BLaER1 (cell line): ENCODE data around the gene KRTAP5-9.

Experiments used
- H3K27ac ChIP-seq: shearing (Covaris generic); formaldehyde crosslinking; 2 replicates; pipeline ENCODE4 v1.8.1; 2022
- H3K27me3 ChIP-seq: shearing (Covaris generic); formaldehyde crosslinking; 2 replicates; pipeline ENCODE4 v1.8.1; 2022
- H3K36me3 ChIP-seq: shearing (Covaris generic); formaldehyde crosslinking; 2 replicates; pipeline ENCODE4 v1.8.1; 2022
- H3K4me1 ChIP-seq: shearing (Covaris generic); formaldehyde crosslinking; 2 replicates; pipeline ENCODE4 v1.8.1; 2022
- H3K4me2 ChIP-seq: shearing (Covaris generic); formaldehyde crosslinking; 2 replicates; pipeline ENCODE4 v1.8.1; 2022
- H3K4me3 ChIP-seq: shearing (Covaris generic); formaldehyde crosslinking; 2 replicates; pipeline ENCODE4 v1.8.1; 2022
- H3K9ac ChIP-seq: shearing (Covaris generic); formaldehyde crosslinking; 2 replicates; pipeline ENCODE4 v1.8.1; 2022
- H3K9me3 ChIP-seq: shearing (Covaris generic); formaldehyde crosslinking; 2 replicates; pipeline ENCODE4 v1.8.1; 2022
- H4K20me1 ChIP-seq: shearing (Covaris generic); formaldehyde crosslinking; 2 replicates; pipeline ENCODE4 v1.8.1; 2022
- Cebpa-rat ChIP-seq: shearing (Covaris generic); IDR thresholded peaks from 2 replicates; pipeline ENCODE4 v1.8.1; 2022

Gene KRTAP5-9

DNA sequence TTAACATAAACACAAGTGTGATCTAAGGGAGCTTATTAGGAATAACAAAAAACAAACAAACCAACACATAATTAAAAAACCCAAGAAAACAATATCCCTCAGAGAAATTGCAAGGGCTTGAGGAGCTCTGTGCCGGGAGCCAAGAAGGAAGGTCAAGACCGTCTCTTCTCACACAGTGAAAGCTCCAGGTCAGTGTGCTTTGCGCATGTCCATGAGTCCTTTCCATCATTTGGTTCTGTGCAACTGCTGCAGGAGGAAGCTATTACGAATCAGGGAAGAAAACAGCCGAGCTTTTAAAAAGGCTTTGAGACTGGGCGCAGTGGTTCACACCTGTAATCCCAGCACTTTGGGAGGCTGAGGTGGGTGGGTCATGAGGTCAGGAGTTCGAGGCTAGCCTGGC, 5.8 kb upstream of the KRTAP5-9 start:
- H3K4me3 ChIP-seq: no peak overlapping the region
- H3K4me2 ChIP-seq: peak overlapping the region; percentile 92
- H4K20me1 ChIP-seq: no peaks in the 10 kb centered on the region
- no peak for TF ChIP-seq Cebpa-rat
- H3K36me3 ChIP-seq: no peaks in the 10 kb centered on the region
- peak overlapping the region; percentile 81; the same call in 1 of the 2 replicates for H3K27ac ChIP-seq
- peaks cover 73% of the 10 kb centered on the region for H3K4me1 ChIP-seq
- H3K27me3 ChIP-seq: no peaks in the 10 kb centered on the region
- H3K9me3 ChIP-seq: peaks cover 41% of the 10 kb centered on the region
- H3K9ac ChIP-seq: no peak overlapping the region

DNA sequence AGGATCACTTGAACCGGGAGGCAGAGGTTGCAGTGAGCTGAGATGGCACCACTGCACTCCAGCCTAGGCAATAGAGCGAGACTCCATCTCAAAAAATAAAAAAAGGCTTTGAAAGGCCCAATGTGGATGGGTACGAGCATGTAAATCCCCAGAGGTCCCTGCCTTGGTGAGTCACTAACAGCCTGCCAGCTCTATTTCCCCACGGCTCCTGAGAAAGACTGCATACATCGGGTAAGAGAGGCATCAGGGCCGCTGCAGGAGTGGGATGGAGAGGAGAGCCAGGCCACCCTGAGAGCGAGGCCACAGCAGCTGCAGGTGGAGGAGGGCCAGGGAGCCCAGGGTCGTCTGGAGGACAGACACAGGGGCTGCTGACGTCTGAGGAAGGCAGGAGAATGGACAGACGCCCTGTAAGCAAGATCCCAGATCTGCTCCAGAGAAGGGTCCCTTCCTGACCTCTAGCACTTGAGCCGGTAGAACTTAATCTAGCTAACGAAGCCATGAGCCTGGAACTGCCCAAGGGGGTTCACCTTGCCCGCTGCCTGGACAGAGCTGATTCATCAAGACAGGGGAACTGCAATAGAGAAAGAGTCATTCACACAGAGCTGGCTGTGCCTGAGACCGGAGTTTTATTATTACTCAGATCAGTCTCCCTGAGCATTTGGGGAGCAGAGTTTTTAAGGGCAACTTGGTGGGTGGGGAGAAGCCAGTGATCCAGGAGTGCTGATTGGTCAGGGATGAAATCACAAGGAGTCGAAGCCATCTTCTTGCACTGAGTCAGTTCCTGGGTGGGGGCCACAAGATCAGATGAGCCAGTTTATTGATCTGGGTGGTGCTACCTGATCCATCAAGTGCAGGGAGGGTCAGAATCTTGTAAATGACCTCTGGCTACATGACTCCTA, 5.1 kb upstream of the KRTAP5-9 start:
- Histone ChIP-seq H3K27ac (peak overlapping the region; percentile 81), H3K4me3 (peak overlapping the region; percentile 38), H3K27me3 (no peaks in the 10 kb centered on the region), H4K20me1 (no peaks in the 10 kb centered on the region), H3K9me3 (peaks cover 41% of the 10 kb centered on the region), H3K4me1 (peaks cover 73% of the 10 kb centered on the region), H3K4me2 (peak overlapping the region; percentile 92), H3K36me3 (no peaks in the 10 kb centered on the region), H3K9ac (peak overlapping the region; percentile 69)
- TF ChIP-seq Cebpa-rat: no peak

DNA sequence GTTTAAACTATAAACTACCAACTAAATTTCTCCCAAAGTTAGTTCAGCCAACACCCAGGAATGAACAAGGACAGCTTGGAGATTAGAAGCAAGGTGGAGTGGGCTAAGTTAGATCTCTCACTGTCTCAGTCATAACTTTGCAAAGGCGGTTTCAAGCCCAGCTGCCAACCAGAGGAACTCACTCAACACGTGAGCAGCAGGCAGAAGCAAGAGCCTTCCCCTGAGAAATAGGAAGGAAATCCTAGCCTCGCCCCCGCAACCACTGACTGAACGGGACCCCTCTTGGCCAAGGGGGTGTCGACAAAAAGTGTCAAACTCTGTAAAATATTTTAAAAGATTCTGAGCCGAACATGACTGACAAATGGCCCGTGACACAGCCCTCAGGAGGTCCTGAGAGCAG, 4.4 kb upstream of the KRTAP5-9 start:
- Histone ChIP-seq H3K27ac (peak overlapping the region; percentile 81), H3K36me3 (no peaks in the 10 kb centered on the region), H4K20me1 (no peaks in the 10 kb centered on the region), H3K4me2 (peak overlapping the region; percentile 92), H3K4me3 (peak overlapping the region; percentile 38), H3K9me3 (peaks cover 41% of the 10 kb centered on the region), H3K27me3 (no peaks in the 10 kb centered on the region), H3K4me1 (peaks cover 73% of the 10 kb centered on the region), H3K9ac (peak overlapping the region; percentile 69; the same call in 1 of the 2 replicates)
- TF ChIP-seq Cebpa-rat: no peak

DNA sequence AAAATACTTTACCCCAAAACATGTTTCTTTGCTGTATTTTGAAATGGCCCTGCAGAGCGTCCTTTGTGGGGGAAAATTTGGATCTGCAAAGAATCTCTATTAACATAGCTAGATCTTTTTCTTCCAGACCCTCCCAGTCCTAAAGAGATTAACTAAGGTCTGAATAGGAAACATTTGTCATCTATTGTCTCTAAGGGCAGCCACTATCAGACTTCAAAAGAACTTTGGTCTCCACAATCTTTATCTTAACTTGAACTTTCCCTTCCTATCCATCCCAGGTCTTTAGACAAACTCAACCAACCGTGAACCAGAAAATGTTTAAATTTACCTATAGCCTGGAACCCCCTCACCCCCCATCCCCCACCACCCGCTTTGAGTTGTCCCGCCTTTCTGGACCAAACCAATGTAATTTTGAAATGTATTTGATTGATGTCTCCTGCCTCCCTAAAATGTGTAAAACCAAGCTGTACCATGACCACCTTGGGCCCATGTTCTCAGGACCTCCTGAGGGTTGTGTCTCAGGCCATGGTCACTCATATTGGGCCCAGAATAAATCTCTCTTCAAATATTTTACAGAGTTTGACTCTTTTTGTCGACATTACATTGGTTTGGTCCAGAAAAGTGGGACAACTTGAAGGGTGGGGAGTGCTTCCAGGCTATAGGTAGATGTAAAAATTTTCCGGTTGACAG, 3.5 kb upstream of the KRTAP5-9 start:
- H3K27ac ChIP-seq: peak overlapping the region; percentile 81
- TF ChIP-seq Cebpa-rat: no peak
- H3K36me3 ChIP-seq: no peaks in the 10 kb centered on the region
- H3K4me2 ChIP-seq: peak overlapping the region; percentile 92
- no peak overlapping the region for H3K9ac ChIP-seq
- H3K9me3 ChIP-seq: peaks cover 40% of the 10 kb centered on the region
- peaks cover 77% of the 10 kb centered on the region for H3K4me1 ChIP-seq
- no peaks in the 10 kb centered on the region for H3K27me3 ChIP-seq
- no peaks in the 10 kb centered on the region for H4K20me1 ChIP-seq
- H3K4me3 ChIP-seq: no peak overlapping the region

DNA sequence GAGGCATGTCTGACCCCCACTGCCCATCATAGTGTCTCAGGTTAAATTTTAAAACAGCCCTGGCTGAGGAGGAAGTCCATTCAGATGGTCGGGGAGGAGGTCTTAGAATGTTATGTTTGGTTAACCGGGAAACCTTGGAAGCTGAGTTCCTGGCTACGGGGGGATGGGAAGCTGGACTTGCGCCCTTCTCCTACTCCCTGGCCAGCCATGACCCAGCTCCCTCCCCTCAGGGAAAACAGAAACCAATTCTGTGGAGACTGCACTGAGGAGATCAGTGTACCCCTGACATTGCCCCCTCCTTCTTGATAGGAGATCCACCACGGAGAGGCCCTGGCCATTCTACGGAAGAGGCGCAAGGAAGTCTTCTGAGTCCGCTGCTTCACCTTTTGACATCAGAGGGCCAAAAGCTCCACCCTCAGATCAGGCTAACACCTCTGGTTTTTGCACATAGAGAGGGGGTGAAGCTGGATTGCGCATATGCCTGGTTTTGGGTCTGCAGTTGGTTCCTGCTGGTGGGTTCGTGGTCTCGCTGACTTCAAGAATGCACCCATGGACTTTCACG, 2.7 kb upstream of the KRTAP5-9 start:
- H3K36me3 ChIP-seq: no peaks in the 10 kb centered on the region
- H4K20me1 ChIP-seq: no peaks in the 10 kb centered on the region
- H3K4me1 ChIP-seq: peaks cover 77% of the 10 kb centered on the region
- peak overlapping the region; percentile 38; the same call in 1 of the 2 replicates for H3K27ac ChIP-seq
- TF ChIP-seq Cebpa-rat: no peak
- H3K9ac ChIP-seq: no peak overlapping the region
- H3K27me3 ChIP-seq: no peaks in the 10 kb centered on the region
- peak overlapping the region; percentile 92 for H3K4me2 ChIP-seq
- peaks cover 31% of the 10 kb centered on the region for H3K9me3 ChIP-seq
- H3K4me3 ChIP-seq: no peak overlapping the region

DNA sequence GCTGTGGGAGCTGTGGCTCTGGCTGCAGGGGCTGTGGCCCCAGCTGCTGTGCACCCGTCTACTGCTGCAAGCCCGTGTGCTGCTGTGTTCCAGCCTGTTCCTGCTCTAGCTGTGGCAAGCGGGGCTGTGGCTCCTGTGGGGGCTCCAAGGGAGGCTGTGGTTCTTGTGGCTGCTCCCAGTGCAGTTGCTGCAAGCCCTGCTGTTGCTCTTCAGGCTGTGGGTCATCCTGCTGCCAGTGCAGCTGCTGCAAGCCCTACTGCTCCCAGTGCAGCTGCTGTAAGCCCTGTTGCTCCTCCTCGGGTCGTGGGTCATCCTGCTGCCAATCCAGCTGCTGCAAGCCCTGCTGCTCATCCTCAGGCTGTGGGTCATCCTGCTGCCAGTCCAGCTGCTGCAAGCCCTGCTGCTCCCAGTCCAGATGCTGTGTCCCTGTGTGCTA, 514 bp downstream of the KRTAP5-9 start:
- Histone ChIP-seq H3K4me2 (peak overlapping the region; percentile 69), H4K20me1 (no peaks in the 10 kb centered on the region), H3K27me3 (no peaks in the 10 kb centered on the region), H3K27ac (no peak overlapping the region), H3K4me1 (peaks cover 56% of the 10 kb centered on the region), H3K9me3 (peaks cover 16% of the 10 kb centered on the region), H3K9ac (no peak overlapping the region), H3K36me3 (no peaks in the 10 kb centered on the region), H3K4me3 (no peak overlapping the region)
- no peak for TF ChIP-seq Cebpa-rat

DNA sequence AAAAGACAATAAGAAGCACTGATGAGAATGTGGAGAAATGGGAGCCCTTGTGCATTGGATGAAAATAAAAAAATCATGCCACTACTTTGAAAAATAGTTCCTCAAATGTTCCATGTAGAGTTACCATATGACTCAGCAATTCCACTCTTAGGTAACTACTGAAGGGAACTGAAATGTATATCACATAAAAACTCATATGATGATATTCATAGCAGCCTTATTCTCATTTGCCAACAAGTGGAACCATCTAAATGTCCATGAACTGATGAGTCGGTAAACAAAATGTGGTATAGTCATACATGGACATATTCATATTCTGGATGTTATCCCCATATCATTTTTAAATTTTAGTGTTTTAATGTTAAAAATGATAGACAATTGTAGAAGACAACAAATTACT, 3.5 kb downstream of the KRTAP5-9 start:
- 0 out of 2 replicates have a peak, but pooled peaks cover 2% of the 10 kb centered on the region for H3K9me3 ChIP-seq
- no peak overlapping the region for H3K4me2 ChIP-seq
- TF ChIP-seq Cebpa-rat: no peak
- no peaks in the 10 kb centered on the region for H4K20me1 ChIP-seq
- H3K27ac ChIP-seq: no peak overlapping the region
- H3K4me3 ChIP-seq: no peak overlapping the region
- no peaks in the 10 kb centered on the region for H3K27me3 ChIP-seq
- peaks cover 29% of the 10 kb centered on the region for H3K4me1 ChIP-seq
- H3K36me3 ChIP-seq: no peaks in the 10 kb centered on the region
- no peak overlapping the region for H3K9ac ChIP-seq

DNA sequence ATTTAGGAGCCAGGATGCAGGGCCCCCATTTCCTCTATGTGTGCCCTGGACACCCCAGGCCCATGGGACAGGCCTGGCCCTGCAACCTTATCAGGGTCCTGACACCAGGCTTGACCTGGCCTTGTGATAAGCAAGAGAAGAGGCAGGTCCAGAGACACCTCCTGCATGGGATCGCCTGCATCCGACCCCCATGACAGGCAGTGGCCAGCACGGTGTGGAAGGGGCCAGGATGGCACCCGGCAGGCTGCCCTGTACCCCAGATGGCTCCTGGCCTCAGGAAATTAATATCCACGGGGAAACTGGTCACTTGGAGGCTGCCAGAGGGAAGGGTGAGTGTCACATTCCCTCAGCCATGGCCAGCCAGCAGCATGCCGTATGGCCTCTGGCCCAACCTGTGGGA, 6.8 kb downstream of the KRTAP5-9 start:
- H3K9ac ChIP-seq: no peak overlapping the region
- no peak overlapping the region for H3K27ac ChIP-seq
- no peaks in the 10 kb centered on the region for H3K9me3 ChIP-seq
- H3K4me1 ChIP-seq: 0 out of 2 replicates have a peak, but pooled peaks cover 4% of the 10 kb centered on the region
- no peaks in the 10 kb centered on the region for H4K20me1 ChIP-seq
- TF ChIP-seq Cebpa-rat: no peak
- no peak overlapping the region for H3K4me2 ChIP-seq
- no peak overlapping the region for H3K4me3 ChIP-seq
- H3K36me3 ChIP-seq: no peaks in the 10 kb centered on the region
- no peaks in the 10 kb centered on the region for H3K27me3 ChIP-seq

DNA sequence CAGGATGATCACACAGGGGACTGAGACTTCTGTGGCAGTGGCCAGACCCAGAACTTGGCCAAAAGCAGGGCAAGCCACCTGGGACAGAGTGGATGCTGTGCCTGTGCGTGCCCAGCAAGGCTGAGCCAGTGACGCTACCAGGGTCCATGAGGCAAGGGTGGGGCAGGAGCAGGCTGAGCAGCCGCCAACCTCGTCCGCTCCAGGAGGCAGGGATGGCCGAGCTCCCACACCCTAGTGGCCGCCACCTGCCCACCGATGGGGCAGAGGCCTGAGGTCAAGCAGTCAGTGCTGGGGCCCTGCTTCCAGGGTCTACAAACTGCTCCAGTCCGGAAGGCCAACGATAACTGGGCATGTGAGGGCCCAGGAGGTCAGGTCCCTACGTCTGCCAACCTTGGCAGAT, 7.3 kb downstream of the KRTAP5-9 start:
- Histone ChIP-seq H3K36me3 (no peaks in the 10 kb centered on the region), H3K27me3 (no peaks in the 10 kb centered on the region), H4K20me1 (no peaks in the 10 kb centered on the region), H3K27ac (no peak overlapping the region), H3K9me3 (no peaks in the 10 kb centered on the region), H3K4me2 (no peak overlapping the region), H3K4me1 (0 out of 2 replicates have a peak, but pooled peaks cover 4% of the 10 kb centered on the region), H3K9ac (no peak overlapping the region), H3K4me3 (no peak overlapping the region)
- no peak for TF ChIP-seq Cebpa-rat

DNA sequence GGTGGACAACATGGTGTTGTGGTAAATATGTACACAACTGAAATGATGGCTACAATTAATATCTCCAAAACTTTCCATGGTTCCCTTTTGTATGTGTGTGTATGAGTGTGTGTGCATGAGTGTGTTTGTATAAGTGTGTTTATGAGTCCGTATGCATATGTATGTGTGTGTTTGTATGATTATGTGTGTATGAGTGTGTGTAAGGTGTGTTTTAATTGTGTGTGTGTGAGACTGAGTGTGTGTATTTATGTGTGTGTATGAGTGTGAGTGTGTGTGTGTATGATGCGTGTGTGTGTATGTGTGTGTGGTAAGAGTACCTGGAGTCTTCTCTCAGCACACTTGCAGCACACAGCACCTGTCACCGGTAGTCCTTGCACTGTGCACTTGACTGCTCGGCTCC, 7.8 kb downstream of the KRTAP5-9 start:
- Histone ChIP-seq H3K9me3 (no peaks in the 10 kb centered on the region), H4K20me1 (no peaks in the 10 kb centered on the region), H3K27me3 (no peaks in the 10 kb centered on the region), H3K4me3 (no peak overlapping the region), H3K4me2 (no peak overlapping the region), H3K27ac (no peak overlapping the region), H3K9ac (no peak overlapping the region), H3K36me3 (no peaks in the 10 kb centered on the region), H3K4me1 (0 out of 2 replicates have a peak, but pooled peaks cover 4% of the 10 kb centered on the region)
- TF ChIP-seq Cebpa-rat: no peak
